ENCODE measurements around the gene WNT4. TPM values are rescaled to one million over a fixed set of nuclear protein-coding genes. Genes with fewer than 3 reads are reported as not detected.

WNT4 gene
- polyA plus RNA-seq, 3 donors: not detected

- H3K9ac ChIP-seq (ENCODE audit: insufficient read depth, low read length, poor library complexity, severe bottlenecking): no peak overlapping the region
- no peak for DNase-seq
- H4K20me1 ChIP-seq (ENCODE audit: insufficient read depth, low read length): no peaks in the 10 kb centered on the region
- no peak overlapping the region for H3K4me3 ChIP-seq (replicated peaks in 1 of 3; ENCODE audit: low read depth in 2 of 3, low read length in 3 of 3)
- H3K4me1 Mint-ChIP-seq: no peaks in the 10 kb centered on the region
- no peaks in the 10 kb centered on the region for H3K9me3 ChIP-seq (replicated peaks in 1 of 2; ENCODE audit: control insufficient read depth in 1 of 2, insufficient read depth in 1 of 2, low read length in 2 of 2)
- peaks cover 9 to 14% (median 14%) of the 10 kb centered on the region in 3 donors for H3K27me3 Mint-ChIP-seq (ENCODE audit: low read depth in 3 of 3)
- 94% methylated on average over 6 of the region's 7 CpGs for WGBS (ENCODE audit: insufficient coverage)
- no peak overlapping the region for H3K4me2 ChIP-seq (replicated peaks; ENCODE audit: extremely low read depth, low read length, poor library complexity, severe bottlenecking)
- TF ChIP-seq CTCF (IDR thresholded peaks at IDR 0.05): no peak
- no peaks in the 10 kb centered on the region for H3K4me1 ChIP-seq (ENCODE audit: control insufficient read depth in 1 of 2, insufficient read depth in 2 of 2, low read length in 2 of 2)
- H3K9me3 Mint-ChIP-seq: no peaks in the 10 kb centered on the region
- intact Hi-C loops (cut with micrococcal nuclease): no loop called here
- no peaks in the 10 kb centered on the region for H3K27me3 ChIP-seq (ENCODE audit: control insufficient read depth in 2 of 2, insufficient read depth in 2 of 2, low read length in 2 of 2)
- H3K4me3 Mint-ChIP-seq: no peak overlapping the region
- H3K27ac ChIP-seq (ENCODE audit: low read depth in 1 of 2, low read length in 2 of 2): no peak overlapping the region
- no peak overlapping the region for H2AFZ ChIP-seq (ENCODE audit: insufficient read depth, low read depth, low read length, poor library complexity, severe bottlenecking)
- H3K79me2 ChIP-seq (ENCODE audit: insufficient read depth, low read length): no peaks in the 10 kb centered on the region
- H3K27ac Mint-ChIP-seq: no peak overlapping the region
- no peaks in the 10 kb centered on the region for H3K36me3 ChIP-seq (replicated peaks in 1 of 2; ENCODE audit: control insufficient read depth in 1 of 2, insufficient read depth in 2 of 2, low read length in 2 of 2)
- no peaks in the 10 kb centered on the region for H3K36me3 Mint-ChIP-seq
Observed at GRCh38 chr1:22188914-22189313, 46.0 kb upstream of the WNT4 start.

GRCh38 chr1:22188436-22188835 lies 45.5 kb upstream of the WNT4 start:
- no peaks in the 10 kb centered on the region for H4K20me1 ChIP-seq (ENCODE audit: insufficient read depth, low read length)
- H3K36me3 ChIP-seq (replicated peaks in 1 of 2; ENCODE audit: control insufficient read depth in 1 of 2, insufficient read depth in 2 of 2, low read length in 2 of 2): no peaks in the 10 kb centered on the region
- H3K9ac ChIP-seq (ENCODE audit: insufficient read depth, low read length, poor library complexity, severe bottlenecking): no peak overlapping the region
- DNase-seq: no peak
- 87% methylated on average over 3 of the region's 3 CpGs for WGBS (ENCODE audit: insufficient coverage)
- H3K36me3 Mint-ChIP-seq: no peaks in the 10 kb centered on the region
- no peaks in the 10 kb centered on the region for H3K79me2 ChIP-seq (ENCODE audit: insufficient read depth, low read length)
- no peaks in the 10 kb centered on the region for H3K9me3 Mint-ChIP-seq
- H3K27me3 ChIP-seq (ENCODE audit: control insufficient read depth in 2 of 2, insufficient read depth in 2 of 2, low read length in 2 of 2): no peaks in the 10 kb centered on the region
- H3K4me2 ChIP-seq (replicated peaks; ENCODE audit: extremely low read depth, low read length, poor library complexity, severe bottlenecking): no peak overlapping the region
- H3K27ac Mint-ChIP-seq: no peak overlapping the region
- H3K9me3 ChIP-seq (replicated peaks in 1 of 2; ENCODE audit: control insufficient read depth in 1 of 2, insufficient read depth in 1 of 2, low read length in 2 of 2): no peaks in the 10 kb centered on the region
- no peak overlapping the region for H3K4me3 Mint-ChIP-seq
- no peaks in the 10 kb centered on the region for H3K4me1 ChIP-seq (ENCODE audit: control insufficient read depth in 1 of 2, insufficient read depth in 2 of 2, low read length in 2 of 2)
- intact Hi-C loops (cut with micrococcal nuclease): no loop called here
- H3K27me3 Mint-ChIP-seq (ENCODE audit: low read depth in 3 of 3): peaks cover 9 to 15% (median 11%) of the 10 kb centered on the region in 3 donors
- H2AFZ ChIP-seq (ENCODE audit: insufficient read depth, low read depth, low read length, poor library complexity, severe bottlenecking): no peak overlapping the region
- no peaks in the 10 kb centered on the region for H3K4me1 Mint-ChIP-seq
- no peak overlapping the region for H3K27ac ChIP-seq (ENCODE audit: low read depth in 1 of 2, low read length in 2 of 2)
- H3K4me3 ChIP-seq (replicated peaks in 1 of 3; ENCODE audit: low read depth in 2 of 3, low read length in 3 of 3): no peak overlapping the region
- TF ChIP-seq CTCF (IDR thresholded peaks at IDR 0.05): no peak
